Smooth muscle cell (in vitro differentiated cells): ENCODE data around the gene ZNF433. TPM values are rescaled to one million over a fixed set of nuclear protein-coding genes. Genes with fewer than 3 reads are reported as not detected.

Source experiments
- DNase-seq: peaks from one replicate; lab custom pipeline; 2025; ENCODE audit not compliant: unreplicated experiment; lab: John Stamatoyannopoulos, UW
- H2AFZ ChIP-seq: fragments of 200-600 bp; sonication (generic); 2 replicates; pipeline ENCODE4 v1.6.0; 2016; ENCODE audit warnings: antibody characterized with exemption, low read depth, mild to moderate bottlenecking
- H3F3A ChIP-seq: fragments of 200-600 bp; sonication (generic); 2 replicates; pipeline ENCODE4 v1.6.0; 2017; ENCODE audit warnings: antibody characterized with exemption, low read depth
- H3K27ac ChIP-seq: fragments of 200-600 bp; sonication (generic); 2 replicates; pipeline ENCODE4 v1.5.1; 2016; ENCODE audit warnings: low read depth, mild to moderate bottlenecking
- H3K27me3 ChIP-seq: fragments of 200-600 bp; sonication (generic); 2 replicates; pipeline ENCODE4 v1.6.1; 2016; ENCODE audit warnings: low read depth, mild to moderate bottlenecking
- H3K36me3 ChIP-seq: fragments of 200-600 bp; sonication (generic); 2 replicates; pipeline ENCODE4 v1.5.1; 2016; ENCODE audit warnings: low read depth
- H3K4me1 ChIP-seq: fragments of 200-600 bp; sonication (generic); 2 replicates; pipeline ENCODE4 v1.5.1; 2016; ENCODE audit warnings: low read depth
- H3K4me2 ChIP-seq: fragments of 200-600 bp; sonication (generic); 2 replicates; pipeline ENCODE4 v1.6.0; 2016; ENCODE audit warnings: mild to moderate bottlenecking
- H3K4me3 ChIP-seq: fragments of 200-600 bp; sonication (generic); 2 replicates; pipeline ENCODE4 v1.5.1; 2016; ENCODE audit warnings: mild to moderate bottlenecking
- H3K79me2 ChIP-seq: fragments of 200-600 bp; sonication (generic); 2 replicates; pipeline ENCODE4 v1.6.0; 2016; ENCODE audit warnings: low read depth, mild to moderate bottlenecking
- H3K9ac ChIP-seq: fragments of 200-600 bp; sonication (generic); 2 replicates; pipeline ENCODE4 v1.6.0; 2016; ENCODE audit warnings: low read depth
- H3K9me3 ChIP-seq: fragments of 200-600 bp; sonication (generic); replicated peaks from 2 replicates; pipeline ENCODE4 v1.5.1; 2016; ENCODE audit warnings: low read depth
- H4K20me1 ChIP-seq: fragments of 200-600 bp; sonication (generic); 2 replicates; pipeline ENCODE4 v1.6.0; 2016; ENCODE audit warnings: low read depth
- WGBS: methylation state at CpG from one replicate; pipeline ENCODE4 v1.1.7; 2016; ENCODE audit warnings: low lambda C conversion rate; 5-methylcytosine and 5-hydroxymethylcytosine counted together
- polyA plus RNA-seq: library from polyadenylated mRNA; unstranded; fragments of >200 nt; fragmentation: Nextera tagmentation; extraction: Ambion mirVana; gene quantifications from 2 replicates; pipeline ENCODE4 v1.2.1, GENCODE V29; 2016
- total RNA-seq: library from RNA; depleted of rRNA; stranded (reverse); fragments of >200 nt; gene quantifications from 2 replicates; pipeline ENCODE4 v1.2.3, GENCODE V29; 2014
- TF ChIP-seq, protein P1 (sequence below): fragments of 200-600 bp; sonication (generic); IDR thresholded peaks from 2 replicates; pipeline ENCODE4 v1.5.1; 2017; ENCODE audit warnings: borderline replicate concordance, mild to moderate bottlenecking, antibody characterized with exemption; ENCODE audit not compliant: insufficient read depth, poor library complexity, severe bottlenecking

ZNF433 gene
- total and polyA plus RNA-seq, 2 experiments from 2014 or later = 2.6 to 10.2 TPM

DNA sequence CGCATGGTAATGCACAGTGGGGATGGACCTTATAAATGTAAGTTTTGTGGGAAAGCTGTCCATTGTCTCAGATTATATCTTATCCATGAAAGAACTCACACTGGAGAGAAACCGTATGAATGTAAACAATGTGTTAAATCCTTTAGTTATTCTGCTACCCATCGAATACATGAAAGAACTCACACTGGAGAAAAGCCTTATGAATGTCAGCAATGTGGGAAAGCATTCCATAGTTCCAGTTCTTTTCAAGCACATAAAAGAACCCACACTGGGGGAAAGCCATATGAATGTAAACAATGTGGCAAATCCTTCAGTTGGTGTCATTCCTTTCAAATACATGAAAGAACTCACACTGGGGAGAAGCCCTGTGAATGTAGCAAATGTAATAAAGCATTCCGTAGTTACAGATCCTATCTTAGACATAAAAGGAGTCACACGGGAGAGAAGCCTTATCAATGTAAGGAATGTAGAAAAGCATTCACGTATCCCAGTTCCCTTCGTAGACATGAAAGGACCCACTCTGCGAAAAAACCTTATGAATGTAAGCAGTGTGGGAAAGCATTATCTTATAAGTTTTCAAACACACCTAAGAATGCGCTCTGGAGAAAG, 56.9 kb downstream of the ZNF433 start:
- Histone ChIP-seq H3K27ac (no peak overlapping the region), H3F3A (no peaks in the 10 kb centered on the region), H3K36me3 (peaks cover 4% of the 10 kb centered on the region), H2AFZ (no peak overlapping the region), H3K4me1 (no peaks in the 10 kb centered on the region), H3K4me2 (no peak overlapping the region), H3K27me3 (no peaks in the 10 kb centered on the region), H3K9ac (no peak overlapping the region), H3K79me2 (no peaks in the 10 kb centered on the region), H4K20me1 (no peaks in the 10 kb centered on the region), H3K4me3 (no peak overlapping the region), H3K9me3 (peaks cover 46% of the 10 kb centered on the region)
- no peak for DNase-seq
- WGBS = 91% methylated on average over 9 of the region's 9 CpGs
- TF ChIP-seq, protein P1, sequence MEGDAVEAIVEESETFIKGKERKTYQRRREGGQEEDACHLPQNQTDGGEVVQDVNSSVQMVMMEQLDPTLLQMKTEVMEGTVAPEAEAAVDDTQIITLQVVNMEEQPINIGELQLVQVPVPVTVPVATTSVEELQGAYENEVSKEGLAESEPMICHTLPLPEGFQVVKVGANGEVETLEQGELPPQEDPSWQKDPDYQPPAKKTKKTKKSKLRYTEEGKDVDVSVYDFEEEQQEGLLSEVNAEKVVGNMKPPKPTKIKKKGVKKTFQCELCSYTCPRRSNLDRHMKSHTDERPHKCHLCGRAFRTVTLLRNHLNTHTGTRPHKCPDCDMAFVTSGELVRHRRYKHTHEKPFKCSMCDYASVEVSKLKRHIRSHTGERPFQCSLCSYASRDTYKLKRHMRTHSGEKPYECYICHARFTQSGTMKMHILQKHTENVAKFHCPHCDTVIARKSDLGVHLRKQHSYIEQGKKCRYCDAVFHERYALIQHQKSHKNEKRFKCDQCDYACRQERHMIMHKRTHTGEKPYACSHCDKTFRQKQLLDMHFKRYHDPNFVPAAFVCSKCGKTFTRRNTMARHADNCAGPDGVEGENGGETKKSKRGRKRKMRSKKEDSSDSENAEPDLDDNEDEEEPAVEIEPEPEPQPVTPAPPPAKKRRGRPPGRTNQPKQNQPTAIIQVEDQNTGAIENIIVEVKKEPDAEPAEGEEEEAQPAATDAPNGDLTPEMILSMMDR = no peak

DNA sequence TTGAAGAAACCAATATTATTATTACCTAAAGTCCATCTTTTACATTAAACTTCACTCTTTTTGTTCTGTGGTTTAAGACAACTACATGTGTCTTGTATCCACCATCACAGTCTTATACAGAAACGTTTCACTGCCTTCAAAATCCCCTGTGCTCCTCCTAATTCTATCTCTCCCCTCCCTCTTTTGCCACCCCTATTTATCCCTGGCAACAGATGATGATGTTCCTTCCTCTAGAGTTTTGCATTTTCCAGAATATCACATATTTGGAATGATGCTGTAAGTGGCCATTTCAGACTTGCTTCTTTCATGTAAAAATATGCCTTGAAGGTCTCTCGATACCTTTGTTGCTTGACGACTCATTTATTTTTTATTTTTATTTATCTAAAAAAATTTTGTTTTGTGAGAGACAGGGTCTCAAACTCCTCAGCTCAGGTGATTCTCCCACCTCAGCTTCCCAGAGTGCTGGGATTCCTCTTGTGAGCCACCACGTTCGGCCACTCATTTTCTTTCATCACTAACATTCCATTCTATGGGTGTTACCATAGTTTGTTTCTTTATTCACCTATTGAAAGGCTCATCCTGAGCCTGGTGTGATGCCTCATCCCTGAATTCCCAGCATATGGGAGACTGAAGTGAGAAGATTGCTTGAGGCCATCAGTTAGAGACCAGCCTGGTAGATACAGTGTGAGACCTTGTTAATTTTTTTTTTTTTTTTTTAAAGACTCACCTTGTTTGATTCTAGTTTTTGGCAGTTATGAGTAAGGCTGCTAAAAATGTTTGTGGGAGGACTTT, 62.3 kb downstream of the ZNF433 start:
- H3K27me3 ChIP-seq = no peaks in the 10 kb centered on the region
- DNase-seq = no peak
- H3K4me2 ChIP-seq = no peak overlapping the region
- H3F3A ChIP-seq = no peaks in the 10 kb centered on the region
- no peaks in the 10 kb centered on the region for H3K79me2 ChIP-seq
- 86% methylated on average over 5 of the region's 5 CpGs for WGBS
- no peaks in the 10 kb centered on the region for H3K4me1 ChIP-seq
- no peak overlapping the region for H2AFZ ChIP-seq
- H3K36me3 ChIP-seq = no peaks in the 10 kb centered on the region
- H4K20me1 ChIP-seq = no peaks in the 10 kb centered on the region
- TF ChIP-seq, protein P1 = no peak
- H3K27ac ChIP-seq = no peak overlapping the region
- peaks cover 12% of the 10 kb centered on the region for H3K9me3 ChIP-seq
- no peak overlapping the region for H3K4me3 ChIP-seq
- no peak overlapping the region for H3K9ac ChIP-seq

DNA sequence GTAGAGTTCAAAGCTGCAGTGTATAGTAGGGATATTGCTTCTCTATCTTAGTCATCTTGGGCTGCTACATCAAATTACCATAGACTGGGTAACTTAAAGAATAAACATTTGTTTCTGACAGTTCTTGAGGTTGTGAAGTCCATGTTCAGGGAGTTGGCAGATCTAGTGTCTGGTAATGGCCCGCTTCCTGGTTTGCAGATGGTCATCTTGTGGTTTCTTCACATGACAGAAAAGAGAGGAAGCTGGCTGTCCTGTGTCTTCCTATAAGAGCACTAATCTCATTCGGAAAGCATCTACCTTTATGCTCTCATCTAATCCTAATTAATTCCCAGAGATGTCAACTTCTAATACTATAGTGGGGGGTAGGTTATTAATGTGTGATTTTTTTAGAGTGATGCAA, 64.4 kb downstream of the ZNF433 start:
- Histone ChIP-seq H3F3A (no peaks in the 10 kb centered on the region), H3K27ac (no peak overlapping the region), H2AFZ (no peak overlapping the region), H3K4me1 (no peaks in the 10 kb centered on the region), H3K4me2 (no peak overlapping the region), H3K9ac (no peak overlapping the region), H4K20me1 (no peaks in the 10 kb centered on the region), H3K27me3 (no peaks in the 10 kb centered on the region), H3K9me3 (no peaks in the 10 kb centered on the region), H3K4me3 (no peak overlapping the region), H3K36me3 (no peaks in the 10 kb centered on the region), H3K79me2 (no peaks in the 10 kb centered on the region)
- TF ChIP-seq, protein P1 = no peak
- WGBS = 94% methylated on average over 2 of the region's 2 CpGs
- DNase-seq = no peak

DNA sequence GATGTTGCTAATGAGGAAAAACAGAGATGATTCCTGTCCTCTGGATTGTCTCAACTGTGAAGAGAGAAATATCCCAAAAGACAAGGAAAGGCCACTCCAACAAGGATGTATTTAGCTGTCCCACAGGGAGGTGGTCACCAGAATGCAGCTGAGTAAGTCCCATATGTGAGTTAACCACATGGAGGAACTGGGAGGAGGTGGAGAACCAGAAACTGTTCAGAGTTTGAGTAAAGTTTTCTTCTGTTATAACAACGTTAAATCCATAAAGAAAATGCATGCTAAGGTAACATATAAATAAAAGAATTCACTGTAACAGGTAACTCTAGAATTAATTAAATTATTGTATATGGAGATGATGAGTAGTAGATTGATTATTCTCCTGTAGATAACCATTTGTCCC, 65.3 kb downstream of the ZNF433 start:
- H3K79me2 ChIP-seq = no peaks in the 10 kb centered on the region
- no peak overlapping the region for H3K4me3 ChIP-seq
- H2AFZ ChIP-seq = no peak overlapping the region
- WGBS = 82% methylated on average over 1 of the region's 1 CpG
- no peak for DNase-seq
- no peaks in the 10 kb centered on the region for H3F3A ChIP-seq
- H3K4me2 ChIP-seq = no peak overlapping the region
- no peak overlapping the region for H3K27ac ChIP-seq
- TF ChIP-seq, protein P1 = no peak
- peaks cover 6% of the 10 kb centered on the region for H3K4me1 ChIP-seq
- H4K20me1 ChIP-seq = no peaks in the 10 kb centered on the region
- no peaks in the 10 kb centered on the region for H3K27me3 ChIP-seq
- no peaks in the 10 kb centered on the region for H3K9me3 ChIP-seq
- no peak overlapping the region for H3K9ac ChIP-seq
- H3K36me3 ChIP-seq = no peaks in the 10 kb centered on the region
